HUES48 (cell line): ENCODE data around the gene MEAF6.

Source experiments
- H3K27ac ChIP-seq: one replicate; pipeline ENCODE4 v1.7.0; 2013; ENCODE audit warnings: low read depth, low read length, inconsistent platforms
- H3K27me3 ChIP-seq: 2 replicates; pipeline ENCODE4 v1.6.1; 2013; ENCODE audit warnings: mild to moderate bottlenecking, low read length; ENCODE audit not compliant: control insufficient read depth, insufficient read depth
- H3K36me3 ChIP-seq: 2 replicates; pipeline ENCODE4 v1.6.1; 2013; ENCODE audit warnings: low read length; ENCODE audit not compliant: control insufficient read depth, insufficient read depth
- H3K4me1 ChIP-seq: 2 replicates; pipeline ENCODE4 v1.6.1; 2013; ENCODE audit warnings: mild to moderate bottlenecking, low read length; ENCODE audit not compliant: control insufficient read depth, insufficient read depth
- H3K4me3 ChIP-seq: 2 replicates; pipeline ENCODE4 v1.5.1; 2013; ENCODE audit warnings: mild to moderate bottlenecking, low read depth, low read length
- H3K9ac ChIP-seq: 2 replicates; pipeline ENCODE4 v1.6.1; 2013; ENCODE audit warnings: mild to moderate bottlenecking, low read depth, low read length, moderate library complexity
- H3K9me3 ChIP-seq: 2 replicates; pipeline ENCODE4 v1.6.1; 2013; ENCODE audit warnings: low read length; ENCODE audit not compliant: control insufficient read depth, insufficient read depth

The MEAF6 gene

DNA sequence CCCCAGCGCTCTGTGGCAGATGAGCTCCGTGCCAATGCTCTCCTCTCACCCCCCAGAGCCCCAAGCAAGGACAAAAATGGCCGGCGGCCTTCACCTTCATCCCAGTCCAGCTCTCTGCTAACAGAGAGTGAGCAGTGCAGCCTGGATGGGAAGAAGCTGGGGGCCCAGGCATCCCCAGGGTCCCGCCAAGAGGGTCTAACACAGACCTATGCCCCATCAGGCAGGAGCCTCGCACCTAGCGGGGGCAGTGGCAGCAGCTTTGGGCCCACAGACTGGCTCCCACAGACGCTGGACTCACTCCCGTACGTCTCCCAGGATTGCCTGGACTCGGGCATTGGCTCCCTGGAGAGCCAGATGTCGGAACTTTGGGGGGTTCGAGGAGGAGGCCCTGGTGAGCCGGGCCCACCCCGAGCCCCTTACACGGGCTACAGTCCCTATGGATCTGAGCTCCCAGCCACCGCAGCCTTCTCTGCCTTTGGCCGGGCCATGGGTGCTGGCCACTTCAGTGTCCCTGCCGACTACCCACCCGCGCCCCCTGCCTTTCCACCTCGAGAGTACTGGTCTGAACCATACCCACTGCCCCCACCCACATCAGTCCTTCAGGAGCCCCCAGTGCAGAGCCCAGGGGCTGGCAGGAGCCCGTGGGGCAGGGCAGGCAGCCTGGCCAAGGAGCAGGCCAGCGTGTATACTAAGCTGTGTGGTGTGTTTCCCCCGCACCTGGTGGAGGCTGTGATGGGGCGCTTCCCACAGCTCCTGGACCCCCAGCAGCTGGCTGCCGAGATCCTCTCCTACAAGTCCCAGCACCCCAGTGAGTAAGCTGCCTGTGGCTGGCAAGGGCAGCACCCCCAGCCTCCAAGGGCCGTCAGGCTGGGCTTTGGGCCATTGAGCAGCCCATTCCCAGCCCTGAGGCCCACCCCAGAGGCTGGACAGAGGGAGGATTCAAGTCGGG lies 31.5 kb downstream of the MEAF6 start:
- peaks cover 51% of the 10 kb centered on the region for H3K36me3 ChIP-seq
- H3K27me3 ChIP-seq = no peaks in the 10 kb centered on the region
- no peaks in the 10 kb centered on the region for H3K9me3 ChIP-seq
- H3K4me1 ChIP-seq = peaks cover 3% of the 10 kb centered on the region
- H3K27ac ChIP-seq = no peak overlapping the region
- H3K4me3 ChIP-seq = no peak overlapping the region
- no peak overlapping the region for H3K9ac ChIP-seq

GRCh38 chr1:37482004-37482785 lies 32.4 kb downstream of the MEAF6 start:
- H3K4me3 ChIP-seq = no peak overlapping the region
- no peak overlapping the region for H3K27ac ChIP-seq
- H3K9me3 ChIP-seq = no peaks in the 10 kb centered on the region
- H3K9ac ChIP-seq = no peak overlapping the region
- H3K27me3 ChIP-seq = no peaks in the 10 kb centered on the region
- H3K4me1 ChIP-seq = peaks cover 12% of the 10 kb centered on the region
- H3K36me3 ChIP-seq = peaks cover 53% of the 10 kb centered on the region

DNA sequence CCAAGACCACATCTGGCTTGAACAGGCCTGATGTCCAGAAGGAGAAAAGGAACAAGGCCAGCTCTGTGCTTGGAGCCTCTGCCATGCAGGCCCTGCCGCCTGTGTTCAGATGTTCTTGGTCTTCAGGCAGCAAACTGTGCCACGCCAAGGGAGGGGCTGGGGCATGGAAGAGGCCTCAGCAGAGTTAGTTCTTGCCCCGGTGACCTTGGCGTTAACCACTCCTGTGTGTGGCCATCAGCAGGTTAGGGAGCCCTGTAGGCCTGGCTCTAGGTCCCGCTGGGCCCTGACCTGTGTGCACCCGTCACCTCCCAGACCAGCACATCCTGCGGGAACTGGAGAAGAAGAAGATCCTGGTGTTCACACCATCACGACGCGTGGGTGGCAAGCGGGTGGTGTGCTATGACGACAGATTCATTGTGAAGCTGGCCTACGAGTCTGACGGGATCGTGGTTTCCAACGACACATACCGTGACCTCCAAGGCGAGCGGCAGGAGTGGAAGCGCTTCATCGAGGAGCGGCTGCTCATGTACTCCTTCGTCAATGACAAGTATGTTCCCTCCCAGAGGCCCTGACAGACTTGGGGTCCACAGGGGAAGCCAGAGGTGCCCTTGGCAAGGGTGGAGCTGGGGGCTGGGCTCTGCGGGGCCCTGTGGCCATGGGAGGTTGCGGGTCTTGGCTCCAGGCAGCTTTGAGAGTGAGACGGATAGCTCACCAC lies 33.1 kb downstream of the MEAF6 start:
- Histone ChIP-seq H3K27ac (no peak overlapping the region), H3K4me3 (no peak overlapping the region), H3K9ac (no peak overlapping the region), H3K9me3 (no peaks in the 10 kb centered on the region), H3K4me1 (peaks cover 18% of the 10 kb centered on the region), H3K27me3 (no peaks in the 10 kb centered on the region), H3K36me3 (peaks cover 53% of the 10 kb centered on the region)

DNA sequence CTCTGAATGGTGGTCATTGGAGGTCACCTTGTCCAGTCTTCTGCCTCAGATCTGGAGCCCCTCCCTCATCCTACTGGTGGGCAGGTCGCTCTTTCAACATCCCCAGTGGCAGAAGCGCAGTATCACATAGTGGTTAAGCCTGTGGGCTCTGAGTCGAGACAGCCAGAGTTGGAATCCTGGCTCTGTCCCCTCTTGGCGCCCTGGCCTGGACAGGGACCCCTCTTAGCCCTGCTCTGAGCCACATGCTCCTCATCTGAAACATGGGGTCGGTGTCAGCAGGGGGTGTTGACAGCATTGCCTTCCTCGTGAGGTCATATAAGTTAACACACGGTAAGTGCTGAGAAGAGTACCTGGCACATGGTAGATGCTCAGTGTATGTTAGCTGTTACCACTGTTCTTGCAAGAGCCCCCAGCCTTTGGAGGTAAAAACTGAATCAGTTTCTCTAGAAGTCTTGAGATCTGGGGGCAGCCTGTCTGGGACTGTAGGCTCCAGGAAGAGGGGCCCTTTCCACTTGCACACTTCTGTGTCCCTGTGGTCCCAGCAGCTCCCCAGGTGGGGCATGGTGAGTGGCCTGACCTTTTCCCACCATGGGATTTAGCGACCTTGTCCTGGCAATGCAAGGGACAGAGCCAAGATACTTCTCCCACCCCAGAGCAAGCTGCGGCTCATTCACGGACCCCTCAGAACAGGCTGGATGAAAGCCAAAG lies 33.8 kb downstream of the MEAF6 start:
- Histone ChIP-seq H3K9me3 (no peaks in the 10 kb centered on the region), H3K9ac (no peak overlapping the region), H3K36me3 (peaks cover 55% of the 10 kb centered on the region), H3K27me3 (no peaks in the 10 kb centered on the region), H3K4me3 (no peak overlapping the region), H3K27ac (no peak overlapping the region), H3K4me1 (peaks cover 21% of the 10 kb centered on the region)

- Histone ChIP-seq H3K4me3 (no peak overlapping the region), H3K27ac (no peak overlapping the region), H3K9ac (no peak overlapping the region), H3K9me3 (no peaks in the 10 kb centered on the region), H3K4me1 (peaks cover 25% of the 10 kb centered on the region), H3K27me3 (no peaks in the 10 kb centered on the region), H3K36me3 (peaks cover 58% of the 10 kb centered on the region)
Observed at GRCh38 chr1:37480125-37480466, 34.5 kb downstream of the MEAF6 start.

DNA sequence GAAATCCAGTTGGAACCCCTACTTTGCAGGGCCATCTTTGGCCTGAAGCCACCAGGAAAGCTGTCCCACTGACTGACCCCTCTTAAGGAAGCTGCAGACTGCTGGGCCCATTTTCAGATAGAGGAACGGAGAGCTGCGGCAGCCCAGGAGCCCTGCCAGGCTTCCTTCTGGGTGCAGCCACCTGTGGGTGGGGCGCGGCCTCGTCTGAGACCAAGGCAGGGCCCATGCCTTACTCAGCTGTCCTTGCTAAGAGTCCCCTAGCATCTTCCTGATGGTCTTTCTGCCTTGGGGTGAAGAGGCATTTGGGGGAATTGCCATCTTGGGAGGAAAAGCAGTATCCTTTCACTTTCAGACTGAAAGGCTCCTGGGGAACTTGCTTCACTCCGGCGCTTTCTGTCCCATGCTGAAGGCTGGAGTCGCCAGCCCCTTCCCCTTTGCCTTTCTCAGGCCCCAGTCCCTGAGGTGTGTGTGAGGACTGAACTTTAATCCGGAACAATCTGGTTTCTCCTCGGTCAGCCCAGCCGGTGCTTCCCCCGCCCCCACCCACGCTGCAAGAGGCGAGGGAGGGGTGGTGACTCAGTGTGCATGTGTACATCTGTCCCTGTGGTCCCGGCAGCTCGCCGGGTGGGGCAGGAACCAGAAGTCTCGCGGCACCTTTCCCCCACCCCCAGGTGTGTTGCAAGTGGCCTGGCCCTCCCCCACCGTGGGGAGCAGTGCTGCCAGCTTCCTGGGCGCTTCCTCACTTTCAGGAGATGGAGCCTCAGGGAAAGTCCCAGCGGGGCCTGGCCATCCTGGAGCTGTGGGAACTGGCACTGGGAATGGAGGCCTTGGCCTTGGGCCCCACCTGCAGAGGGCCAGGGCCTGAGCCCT lies 35.1 kb downstream of the MEAF6 start:
- Histone ChIP-seq H3K27ac (peak overlapping the region; percentile 4), H3K27me3 (no peaks in the 10 kb centered on the region), H3K9ac (no peak overlapping the region), H3K4me3 (no peak overlapping the region), H3K36me3 (peaks cover 58% of the 10 kb centered on the region), H3K9me3 (no peaks in the 10 kb centered on the region), H3K4me1 (peaks cover 27% of the 10 kb centered on the region)

DNA sequence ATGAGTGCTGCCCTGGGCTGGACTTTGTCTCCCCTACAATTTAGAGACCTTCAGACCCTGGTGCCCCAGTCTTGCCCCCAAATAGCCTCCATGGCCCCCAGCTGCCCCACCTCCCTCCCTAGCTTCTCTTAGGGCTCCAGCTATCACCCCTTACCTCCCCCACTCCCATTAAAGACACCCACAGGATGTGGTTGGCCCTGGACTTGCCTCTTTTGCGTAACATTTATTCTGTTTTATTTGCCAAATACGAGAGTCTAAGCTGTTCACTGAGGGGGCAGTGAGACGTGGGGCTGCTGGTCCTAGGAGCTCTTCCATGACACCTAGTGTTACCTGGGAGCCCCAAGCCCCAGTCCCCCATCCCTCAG lies 35.7 kb downstream of the MEAF6 start:
- H3K9me3 ChIP-seq = no peaks in the 10 kb centered on the region
- H3K27ac ChIP-seq = no peak overlapping the region
- peaks cover 2% of the 10 kb centered on the region for H3K27me3 ChIP-seq
- no peak overlapping the region for H3K9ac ChIP-seq
- H3K4me3 ChIP-seq = no peak overlapping the region
- H3K4me1 ChIP-seq = peaks cover 29% of the 10 kb centered on the region
- H3K36me3 ChIP-seq = peaks cover 56% of the 10 kb centered on the region

- peaks cover 6% of the 10 kb centered on the region for H3K27me3 ChIP-seq
- no peak overlapping the region for H3K4me3 ChIP-seq
- peaks cover 33% of the 10 kb centered on the region for H3K4me1 ChIP-seq
- H3K9me3 ChIP-seq = no peaks in the 10 kb centered on the region
- peaks cover 52% of the 10 kb centered on the region for H3K36me3 ChIP-seq
- no peak overlapping the region for H3K27ac ChIP-seq
- no peak overlapping the region for H3K9ac ChIP-seq
Observed at GRCh38 chr1:37478451-37478881, 36.1 kb downstream of the MEAF6 start.

GRCh38 chr1:37477946-37478345 lies 36.6 kb downstream of the MEAF6 start:
- H3K9ac ChIP-seq = peak overlapping the region; percentile 22; the same call in 1 of the 2 replicates
- H3K4me3 ChIP-seq = peak overlapping the region; percentile 12; the same call in 1 of the 2 replicates
- H3K27ac ChIP-seq = peak overlapping the region; percentile 89
- H3K9me3 ChIP-seq = no peaks in the 10 kb centered on the region
- peaks cover 47% of the 10 kb centered on the region for H3K36me3 ChIP-seq
- H3K27me3 ChIP-seq = peaks cover 12% of the 10 kb centered on the region
- H3K4me1 ChIP-seq = peaks cover 37% of the 10 kb centered on the region
